AG04449 (cell line): ENCODE results near the gene ZBTB46.

Source experiments
- CTCF ChIA-PET: fragments of 350-600 bp; formaldehyde crosslinking; extraction: SDS; loops from one replicate; lab custom pipeline; 2021; ENCODE audit warnings: antibody characterized with exemption; lab: Yijun Ruan, JAX
- POLR2A ChIA-PET: fragments of 400-600, 350-600 bp; formaldehyde crosslinking; extraction: SDS; loops from one replicate; lab custom pipeline; 2020; ENCODE audit warnings: antibody characterized with exemption, inconsistent platforms; lab: Yijun Ruan, JAX
- DNase-seq: peaks from one replicate; pipeline ENCODE4 v3.0.0-alpha.2; 2010; ENCODE audit warnings: low read depth, low spot score
- H3K4me3 ChIP-seq: 2 replicates; pipeline ENCODE4 v1.5.1; 2011; ENCODE audit warnings: low read depth, mild to moderate bottlenecking, control low read depth, low read length
- TF ChIP-seq, protein P1 (sequence below): IDR thresholded peaks from one replicate; pipeline ENCODE4 v1.5.1; 2011; ENCODE audit warnings: mild to moderate bottlenecking, moderate library complexity, low read length, control low read depth, inconsistent platforms; ENCODE audit not compliant: insufficient read depth; ENCODE audit errors: missing control alignments

Gene ZBTB46

DNA sequence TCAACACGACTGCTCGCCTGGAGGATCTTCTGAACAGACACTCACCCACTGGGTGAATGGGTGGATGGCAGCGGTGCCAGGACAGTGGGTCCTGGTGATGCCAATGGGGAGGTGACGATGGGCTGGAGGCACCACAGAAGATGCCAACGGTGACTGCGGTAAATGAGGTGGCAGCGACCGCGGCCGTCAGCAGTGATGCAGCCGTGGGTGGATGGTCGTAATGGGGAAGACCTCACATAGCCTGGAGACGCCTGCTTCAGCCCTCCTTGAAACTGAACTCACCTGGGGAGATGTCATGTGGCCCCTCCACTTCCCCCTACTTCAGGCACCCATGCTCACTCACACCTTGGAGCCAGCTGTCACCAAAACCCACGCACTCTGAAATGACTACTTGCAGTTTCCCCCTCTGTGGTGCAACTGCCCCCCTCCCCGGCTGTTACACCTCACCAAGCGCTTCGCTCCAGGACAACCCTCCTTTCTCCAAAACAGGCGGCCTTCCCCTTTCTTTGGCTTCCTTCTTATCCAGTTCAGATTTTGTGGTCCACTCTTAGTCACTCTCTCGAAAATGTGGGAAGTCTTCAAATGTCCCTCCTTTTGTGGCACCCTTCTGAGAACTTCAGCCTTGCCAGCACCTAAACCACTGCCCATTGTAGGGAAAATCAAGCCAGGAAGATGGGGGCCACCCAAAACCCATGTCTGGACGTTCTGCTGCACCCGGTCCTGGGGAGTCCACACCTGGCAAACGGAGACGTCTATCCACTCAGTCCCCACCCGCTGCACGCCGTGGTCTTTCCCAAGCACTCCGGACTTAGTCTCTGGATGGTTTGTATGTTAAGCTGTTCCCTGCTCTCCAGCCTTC, 19.9 kb upstream of the ZBTB46 start:
- POLR2A ChIA-PET: interaction anchor here (0.7 kb wide), 1 partner anchor 14 kb away, joined by 3 read pairs; no protein-coding TSS in a partner anchor
- TF ChIP-seq, protein P1, sequence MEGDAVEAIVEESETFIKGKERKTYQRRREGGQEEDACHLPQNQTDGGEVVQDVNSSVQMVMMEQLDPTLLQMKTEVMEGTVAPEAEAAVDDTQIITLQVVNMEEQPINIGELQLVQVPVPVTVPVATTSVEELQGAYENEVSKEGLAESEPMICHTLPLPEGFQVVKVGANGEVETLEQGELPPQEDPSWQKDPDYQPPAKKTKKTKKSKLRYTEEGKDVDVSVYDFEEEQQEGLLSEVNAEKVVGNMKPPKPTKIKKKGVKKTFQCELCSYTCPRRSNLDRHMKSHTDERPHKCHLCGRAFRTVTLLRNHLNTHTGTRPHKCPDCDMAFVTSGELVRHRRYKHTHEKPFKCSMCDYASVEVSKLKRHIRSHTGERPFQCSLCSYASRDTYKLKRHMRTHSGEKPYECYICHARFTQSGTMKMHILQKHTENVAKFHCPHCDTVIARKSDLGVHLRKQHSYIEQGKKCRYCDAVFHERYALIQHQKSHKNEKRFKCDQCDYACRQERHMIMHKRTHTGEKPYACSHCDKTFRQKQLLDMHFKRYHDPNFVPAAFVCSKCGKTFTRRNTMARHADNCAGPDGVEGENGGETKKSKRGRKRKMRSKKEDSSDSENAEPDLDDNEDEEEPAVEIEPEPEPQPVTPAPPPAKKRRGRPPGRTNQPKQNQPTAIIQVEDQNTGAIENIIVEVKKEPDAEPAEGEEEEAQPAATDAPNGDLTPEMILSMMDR: no peak
- H3K4me3 ChIP-seq: no peak overlapping the region
- CTCF ChIA-PET: interaction anchor here (1.2 kb wide), 1 partner anchor 13 kb away, joined by 4 read pairs; no protein-coding TSS in a partner anchor
- DNase-seq: no peak

DNA sequence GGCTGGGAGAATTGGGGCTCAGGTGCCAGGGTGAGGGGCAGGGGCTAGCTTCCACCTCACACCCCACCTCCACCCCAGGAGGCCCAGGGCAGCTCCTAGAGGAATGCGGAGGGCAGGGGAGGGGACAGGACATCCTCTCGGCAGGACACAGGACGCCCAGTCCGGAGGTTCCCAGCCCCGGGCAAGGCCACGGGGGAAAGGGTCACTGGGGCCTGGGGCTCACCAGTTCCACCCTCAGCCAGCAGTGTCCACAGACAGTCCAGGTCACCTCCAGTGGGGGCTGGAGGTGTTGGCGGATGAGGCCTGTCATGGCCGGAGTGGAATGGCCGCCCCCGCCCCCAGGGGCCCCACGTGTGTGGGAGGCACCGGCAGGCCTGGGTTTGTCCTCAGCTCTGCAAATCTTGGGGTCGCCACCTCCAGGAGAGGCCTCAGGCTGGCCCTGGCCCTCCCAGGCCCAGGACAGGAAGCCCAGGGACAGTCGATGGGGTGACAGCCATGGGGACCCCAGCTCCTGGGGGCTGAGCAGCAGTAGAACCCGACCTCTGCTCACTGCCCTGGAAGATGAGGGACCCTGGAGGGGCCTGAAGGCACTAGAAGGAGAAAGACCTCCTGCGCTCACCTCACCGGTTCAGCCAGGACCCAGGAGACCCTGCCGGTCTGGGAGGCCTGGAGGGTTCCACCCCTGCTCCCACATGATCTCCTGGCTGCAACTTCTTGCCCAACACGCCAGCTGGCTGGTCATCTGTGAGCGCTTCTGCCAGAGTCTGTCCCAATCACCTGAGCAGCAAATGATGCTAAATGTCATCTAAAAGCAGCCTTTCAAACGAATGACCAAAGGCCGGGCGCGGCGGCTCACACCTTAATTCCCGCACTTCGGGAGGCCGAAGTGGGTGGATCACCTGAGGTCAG, 17.2 kb upstream of the ZBTB46 start:
- H3K4me3 ChIP-seq: no peak overlapping the region
- no peak for DNase-seq
- TF ChIP-seq, protein P1: no peak
- CTCF ChIA-PET: interaction anchor here (1.4 kb wide), 1 partner anchor 10 kb away, joined by 3 read pairs; no protein-coding TSS in a partner anchor
- POLR2A ChIA-PET: no interaction called here

DNA sequence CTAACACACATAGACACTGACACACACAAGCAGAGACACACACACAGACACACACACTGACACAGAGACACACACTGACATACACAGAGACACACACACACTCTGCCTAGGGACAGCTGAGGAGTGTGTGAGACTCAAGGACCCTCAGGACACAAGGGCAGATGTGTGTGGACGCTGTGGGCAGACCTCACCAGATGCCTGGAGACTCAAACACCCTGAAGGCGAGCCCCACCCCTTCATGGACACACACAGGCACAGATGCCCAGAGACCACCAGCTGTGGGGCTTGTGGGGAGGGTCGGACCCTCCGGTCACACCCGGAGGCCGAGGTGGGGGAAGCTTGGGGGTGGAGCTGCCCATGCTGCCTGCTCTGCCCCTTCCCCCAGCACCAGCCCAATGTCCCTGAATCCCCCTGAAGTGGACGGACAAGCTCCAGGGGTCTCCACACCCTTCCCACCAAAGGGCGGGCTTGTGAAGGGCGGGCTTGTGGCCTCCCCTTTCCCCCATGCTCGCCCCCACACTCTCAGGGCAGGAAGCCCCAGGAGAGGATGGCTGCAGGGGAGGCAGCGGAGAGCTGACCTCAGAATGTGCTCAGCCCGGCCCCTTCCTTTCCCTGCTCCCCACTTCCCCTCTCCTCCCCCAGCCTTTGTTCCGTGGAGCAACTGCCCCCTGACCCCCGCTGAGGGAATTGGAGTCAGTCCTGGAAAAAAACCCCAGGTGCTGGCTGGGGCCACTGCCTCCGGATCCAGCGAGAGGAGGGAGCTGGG, 16.4 kb upstream of the ZBTB46 start:
- DNase-seq: no peak
- CTCF ChIA-PET: interaction anchor here (1.4 kb wide), 1 partner anchor 11 kb away, joined by 3 read pairs; no protein-coding TSS in a partner anchor
- H3K4me3 ChIP-seq: no peak overlapping the region
- TF ChIP-seq, protein P1: no peak
- POLR2A ChIA-PET: no interaction called here

GRCh38 chr20:63846888-63847236, 15.8 kb upstream of the ZBTB46 start:
- ChIA-PET CTCF (interaction anchor here (1.4 kb wide), 1 partner anchor 11 kb away, joined by 3 read pairs; no protein-coding TSS in a partner anchor), POLR2A (no interaction called here)
- no peak overlapping the region for H3K4me3 ChIP-seq
- TF ChIP-seq, protein P1: no peak
- DNase-seq: no peak

DNA sequence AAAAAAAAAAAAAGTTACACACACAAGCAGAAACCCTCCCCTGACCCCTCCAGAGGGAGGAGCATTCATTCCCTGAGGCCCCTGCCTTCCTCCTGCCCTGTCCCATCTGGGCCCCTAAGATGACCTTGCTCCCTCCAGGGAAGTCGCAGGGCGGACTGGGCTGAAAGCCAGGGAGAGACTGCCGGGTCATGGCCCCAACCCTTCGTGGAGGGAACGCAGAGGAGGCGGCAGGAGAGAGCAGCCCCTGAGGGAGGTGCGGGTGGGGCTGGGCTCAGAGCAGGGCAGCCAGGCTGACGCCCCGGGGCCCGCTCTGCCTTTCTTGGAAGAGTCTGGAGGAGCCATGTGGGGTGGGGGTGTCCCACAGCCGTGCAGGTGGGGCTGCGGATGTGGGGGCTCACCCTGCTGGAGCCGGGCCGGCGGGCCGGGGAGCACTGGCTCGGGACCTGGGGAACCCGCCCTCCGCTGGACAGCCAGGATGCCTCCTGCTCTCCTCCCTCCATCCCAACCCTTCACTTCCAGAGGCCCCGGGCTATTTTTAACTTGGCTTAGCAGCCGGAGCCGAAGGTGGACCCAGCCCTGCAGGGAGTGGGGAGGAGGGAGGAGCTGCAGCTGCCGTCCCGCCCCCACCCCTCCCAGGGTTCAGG, 15.2 kb upstream of the ZBTB46 start:
- ChIA-PET CTCF (no interaction called here), POLR2A (no interaction called here)
- TF ChIP-seq, protein P1: no peak
- no peak overlapping the region for H3K4me3 ChIP-seq
- no peak for DNase-seq
